PFSK-1 (cell line): ENCODE results near the gene RIT2.

Experiments
- TAF1 ChIP-seq: IDR thresholded peaks from 2 replicates; pipeline ENCODE4 v1.6.1; 2012; ENCODE audit warnings: low read length, control low read depth, borderline replicate concordance; ENCODE audit not compliant: insufficient read depth
- TF ChIP-seq, protein P1 (sequence below), 2 experiments: IDR thresholded peaks; 2 replicates each; pipeline versions ENCODE4 v1.6.1 to v1.8.0; 2011 to 2012; ENCODE audit warnings: low read depth in 2 of 2, low read length in 2 of 2, control low read depth in 1 of 2, inconsistent platforms in 1 of 2, mild to moderate bottlenecking in 1 of 2, moderate library complexity in 1 of 2; ENCODE audit not compliant: insufficient read depth in 1 of 2

DNA sequence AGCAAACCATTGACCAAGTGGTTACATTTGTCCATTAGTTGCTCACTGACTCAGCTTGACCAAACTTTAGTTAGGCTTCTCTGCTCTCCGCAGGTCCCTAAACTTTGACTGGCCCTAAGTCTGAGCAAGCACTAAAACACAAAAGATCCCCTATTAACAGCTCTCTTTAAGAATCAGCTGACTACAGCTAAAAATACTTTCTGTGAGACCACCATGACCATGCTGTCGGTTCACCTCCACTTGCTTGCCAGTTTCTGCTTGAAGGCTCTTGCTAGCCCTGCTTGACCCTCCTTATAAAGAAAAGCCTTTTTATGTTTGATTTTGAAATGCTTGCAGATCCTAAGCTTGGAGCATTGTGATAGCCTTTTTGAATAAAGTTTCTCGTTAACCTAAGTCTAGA lies 40.4 kb upstream of the RIT2 start:
- TF ChIP-seq TAF1: no peak
- TF ChIP-seq, protein P1, sequence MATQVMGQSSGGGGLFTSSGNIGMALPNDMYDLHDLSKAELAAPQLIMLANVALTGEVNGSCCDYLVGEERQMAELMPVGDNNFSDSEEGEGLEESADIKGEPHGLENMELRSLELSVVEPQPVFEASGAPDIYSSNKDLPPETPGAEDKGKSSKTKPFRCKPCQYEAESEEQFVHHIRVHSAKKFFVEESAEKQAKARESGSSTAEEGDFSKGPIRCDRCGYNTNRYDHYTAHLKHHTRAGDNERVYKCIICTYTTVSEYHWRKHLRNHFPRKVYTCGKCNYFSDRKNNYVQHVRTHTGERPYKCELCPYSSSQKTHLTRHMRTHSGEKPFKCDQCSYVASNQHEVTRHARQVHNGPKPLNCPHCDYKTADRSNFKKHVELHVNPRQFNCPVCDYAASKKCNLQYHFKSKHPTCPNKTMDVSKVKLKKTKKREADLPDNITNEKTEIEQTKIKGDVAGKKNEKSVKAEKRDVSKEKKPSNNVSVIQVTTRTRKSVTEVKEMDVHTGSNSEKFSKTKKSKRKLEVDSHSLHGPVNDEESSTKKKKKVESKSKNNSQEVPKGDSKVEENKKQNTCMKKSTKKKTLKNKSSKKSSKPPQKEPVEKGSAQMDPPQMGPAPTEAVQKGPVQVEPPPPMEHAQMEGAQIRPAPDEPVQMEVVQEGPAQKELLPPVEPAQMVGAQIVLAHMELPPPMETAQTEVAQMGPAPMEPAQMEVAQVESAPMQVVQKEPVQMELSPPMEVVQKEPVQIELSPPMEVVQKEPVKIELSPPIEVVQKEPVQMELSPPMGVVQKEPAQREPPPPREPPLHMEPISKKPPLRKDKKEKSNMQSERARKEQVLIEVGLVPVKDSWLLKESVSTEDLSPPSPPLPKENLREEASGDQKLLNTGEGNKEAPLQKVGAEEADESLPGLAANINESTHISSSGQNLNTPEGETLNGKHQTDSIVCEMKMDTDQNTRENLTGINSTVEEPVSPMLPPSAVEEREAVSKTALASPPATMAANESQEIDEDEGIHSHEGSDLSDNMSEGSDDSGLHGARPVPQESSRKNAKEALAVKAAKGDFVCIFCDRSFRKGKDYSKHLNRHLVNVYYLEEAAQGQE (IDR thresholded peaks at IDR 0.05; ENCODE audit: insufficient read depth in 1 of 2, low read depth in 2 of 2, low read length in 2 of 2): no peak
